Sigmoid colon (tissue), 4 donors: ENCODE measurements around the gene TTC33.

Experiments
- EP300 ChIP-seq, 4 donors: sonication (generic); formaldehyde crosslinking; IDR thresholded peaks; one replicate each; pipeline ENCODE4 v1.6.1; 2017; ENCODE audit warnings: antibody characterized with exemption in 4 of 4
- POLR2A ChIP-seq, 2 donors: fragments of 450-650 bp; IDR thresholded peaks; one replicate each; pipeline ENCODE4 v1.6.1; 2016; ENCODE audit warnings: antibody characterized with exemption in 2 of 2, mild to moderate bottlenecking in 2 of 2, moderate library complexity in 2 of 2
- POLR2AphosphoS5 ChIP-seq, 4 donors: sonication (generic); formaldehyde crosslinking; IDR thresholded peaks; one replicate each; pipeline ENCODE4 v1.6.1; 2017; ENCODE audit warnings: antibody characterized with exemption in 4 of 4
- TF ChIP-seq, protein P1 (sequence below), 4 experiments: fragments of 450-650 bp in 3 of 4; fragments of 200-600 bp in 1 of 4; IDR thresholded peaks; one replicate each; pipeline ENCODE4 v1.5.1; 2016 to 2019; ENCODE audit warnings: antibody characterized with exemption in 4 of 4, mild to moderate bottlenecking in 3 of 4, moderate library complexity in 2 of 4

GRCh38 chr5:40615586-40616170 is 140.1 kb downstream of the TTC33 start:
- TF ChIP-seq, protein P1, sequence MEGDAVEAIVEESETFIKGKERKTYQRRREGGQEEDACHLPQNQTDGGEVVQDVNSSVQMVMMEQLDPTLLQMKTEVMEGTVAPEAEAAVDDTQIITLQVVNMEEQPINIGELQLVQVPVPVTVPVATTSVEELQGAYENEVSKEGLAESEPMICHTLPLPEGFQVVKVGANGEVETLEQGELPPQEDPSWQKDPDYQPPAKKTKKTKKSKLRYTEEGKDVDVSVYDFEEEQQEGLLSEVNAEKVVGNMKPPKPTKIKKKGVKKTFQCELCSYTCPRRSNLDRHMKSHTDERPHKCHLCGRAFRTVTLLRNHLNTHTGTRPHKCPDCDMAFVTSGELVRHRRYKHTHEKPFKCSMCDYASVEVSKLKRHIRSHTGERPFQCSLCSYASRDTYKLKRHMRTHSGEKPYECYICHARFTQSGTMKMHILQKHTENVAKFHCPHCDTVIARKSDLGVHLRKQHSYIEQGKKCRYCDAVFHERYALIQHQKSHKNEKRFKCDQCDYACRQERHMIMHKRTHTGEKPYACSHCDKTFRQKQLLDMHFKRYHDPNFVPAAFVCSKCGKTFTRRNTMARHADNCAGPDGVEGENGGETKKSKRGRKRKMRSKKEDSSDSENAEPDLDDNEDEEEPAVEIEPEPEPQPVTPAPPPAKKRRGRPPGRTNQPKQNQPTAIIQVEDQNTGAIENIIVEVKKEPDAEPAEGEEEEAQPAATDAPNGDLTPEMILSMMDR (IDR thresholded peaks at IDR 0.05): no peak
- TF ChIP-seq POLR2A (IDR thresholded peaks at IDR 0.05) (no peak), EP300 (IDR thresholded peaks at IDR 0.05) (no peak), POLR2AphosphoS5 (IDR thresholded peaks at IDR 0.05) (no peak)
